Activated effector memory CD4-positive, alpha-beta T cell treated with Interleukin-2 at 50 U/mL for 16 hours (primary cell): ENCODE results near the gene TSR2.
"Not testable (repeated sequence)": the region's sequence is repeated elsewhere in the genome, so short reads cannot be mapped to it uniquely, and the experiment has no call there.

ENCODE experiments used
- DNase-seq: peaks from one replicate; pipeline ENCODE4 v3.0.0-alpha.2; 2020

TSR2 gene

DNA sequence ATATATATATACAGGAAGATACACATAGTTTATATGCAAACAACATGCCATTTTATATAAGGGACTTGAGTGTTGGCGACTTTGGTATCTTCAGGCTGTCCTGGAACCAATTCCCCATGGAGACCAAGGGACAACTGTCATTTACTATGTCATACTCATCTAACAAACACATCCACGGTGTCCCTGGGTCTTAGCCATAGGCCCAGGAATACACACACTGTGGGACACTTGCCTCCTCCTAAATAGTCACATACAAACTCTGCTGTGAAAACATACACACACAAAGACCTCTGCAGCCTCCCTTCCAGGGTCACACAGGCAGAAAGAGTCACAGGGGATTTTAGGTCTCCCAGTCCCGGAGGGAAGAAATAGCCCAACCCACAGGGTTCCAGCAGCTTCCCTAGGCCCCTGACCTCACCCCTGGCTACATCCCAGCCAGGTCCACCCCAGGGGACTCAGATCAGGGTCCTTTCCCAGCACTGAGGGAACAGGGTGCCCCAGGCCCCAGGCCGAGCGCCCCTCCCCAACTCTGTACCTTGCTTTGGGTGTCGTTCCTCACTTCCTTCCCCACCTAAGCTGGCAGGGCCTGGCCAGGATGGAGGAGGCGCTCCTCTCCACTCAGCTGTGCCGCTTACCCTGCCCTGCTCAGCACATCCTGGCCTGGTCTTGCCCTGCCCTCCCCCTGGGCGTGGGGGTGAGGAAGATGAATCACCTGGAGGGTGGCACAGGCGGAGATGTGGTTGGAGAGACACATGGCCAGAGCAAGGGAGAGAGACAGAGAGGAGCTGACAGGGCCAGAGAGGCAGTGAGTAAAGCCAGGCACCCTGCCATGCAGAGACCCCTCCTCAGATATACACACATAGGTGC, 34.0 kb downstream of the TSR2 start:
- DNase-seq = no peak

DNA sequence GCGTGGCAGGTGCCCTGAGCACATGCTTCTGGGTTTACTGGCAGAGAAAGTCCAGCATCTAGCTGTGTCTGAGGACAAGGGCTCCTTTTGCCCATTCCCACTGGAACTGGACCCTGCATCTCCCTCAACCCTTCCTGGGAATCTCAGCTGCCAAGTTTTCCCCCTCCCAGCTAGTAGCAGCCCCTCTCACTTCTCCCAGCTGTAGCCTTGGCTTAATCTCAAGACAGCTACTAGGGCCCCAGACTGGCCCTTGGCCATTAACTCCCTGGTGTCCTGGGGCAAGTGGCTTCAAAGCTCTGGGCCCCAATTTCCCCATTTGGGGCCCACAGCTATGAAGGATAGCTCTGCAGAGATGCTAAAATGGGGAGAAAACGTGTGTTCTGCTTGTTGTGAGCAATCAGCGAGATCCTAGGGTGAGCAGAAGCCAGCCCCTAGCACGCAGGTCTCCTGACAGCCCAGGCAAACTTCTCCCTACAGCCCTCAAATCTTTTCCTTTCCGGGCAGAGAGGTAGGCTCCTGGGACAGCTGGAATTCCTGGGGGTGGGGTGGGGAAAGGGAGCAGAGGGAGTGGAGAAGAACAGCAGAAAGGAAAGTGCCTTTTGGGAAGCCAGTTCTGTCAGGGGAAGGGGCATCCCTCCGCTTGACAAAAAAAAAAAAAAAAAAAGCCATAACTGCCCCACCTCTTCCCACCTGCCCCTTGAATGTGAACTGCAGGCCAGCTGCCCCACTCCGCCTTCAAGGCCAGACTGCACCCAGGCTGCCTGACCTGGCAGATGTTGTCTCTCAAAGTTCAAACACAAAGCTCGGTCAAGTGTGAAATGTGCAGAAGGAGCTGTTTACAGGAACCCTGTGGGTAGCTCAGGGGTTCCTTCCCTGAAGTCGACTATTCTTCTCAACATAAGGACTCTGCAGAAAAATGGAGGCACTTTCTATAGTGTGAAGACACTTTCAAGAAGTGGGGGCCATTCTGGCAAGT, 39.2 kb downstream of the TSR2 start:
- no peak for DNase-seq

DNA sequence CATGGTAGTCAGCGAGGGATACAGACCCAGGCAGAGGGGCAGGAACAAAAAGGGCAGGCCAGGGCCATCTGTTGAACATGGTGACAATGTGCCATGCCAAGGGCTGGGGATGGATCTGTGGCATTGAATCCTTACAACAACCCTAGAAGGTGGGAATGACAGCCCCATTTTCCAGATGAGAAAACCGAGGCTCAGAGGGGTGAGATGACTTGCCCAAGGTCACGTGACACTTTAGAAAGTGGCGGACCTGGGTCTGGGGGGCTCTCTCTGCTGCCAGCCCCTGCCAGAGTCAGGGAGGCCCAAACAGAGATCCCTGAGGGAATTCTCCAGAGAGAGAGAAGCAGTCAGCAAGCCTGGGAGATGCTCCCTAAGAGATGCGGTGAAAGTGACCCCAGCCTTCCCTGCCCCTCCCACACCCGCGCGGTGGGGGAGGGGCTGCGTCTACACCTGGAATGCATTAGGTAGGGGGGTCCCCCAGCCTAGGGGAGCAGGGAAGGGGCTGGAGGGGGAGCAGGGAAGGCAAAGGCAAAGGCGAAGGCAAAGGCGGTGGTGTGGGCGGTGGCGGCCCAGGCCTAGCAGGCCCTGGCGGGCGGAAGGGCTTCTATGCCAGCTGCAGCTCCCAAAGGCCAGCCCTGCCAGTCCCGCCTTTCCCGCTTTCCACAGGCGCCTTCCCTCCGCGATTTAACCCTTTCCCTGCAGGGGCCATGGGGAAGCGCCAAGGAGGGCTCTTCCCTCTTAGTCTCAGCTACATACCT, 42.8 kb downstream of the TSR2 start:
- no peak for DNase-seq

DNA sequence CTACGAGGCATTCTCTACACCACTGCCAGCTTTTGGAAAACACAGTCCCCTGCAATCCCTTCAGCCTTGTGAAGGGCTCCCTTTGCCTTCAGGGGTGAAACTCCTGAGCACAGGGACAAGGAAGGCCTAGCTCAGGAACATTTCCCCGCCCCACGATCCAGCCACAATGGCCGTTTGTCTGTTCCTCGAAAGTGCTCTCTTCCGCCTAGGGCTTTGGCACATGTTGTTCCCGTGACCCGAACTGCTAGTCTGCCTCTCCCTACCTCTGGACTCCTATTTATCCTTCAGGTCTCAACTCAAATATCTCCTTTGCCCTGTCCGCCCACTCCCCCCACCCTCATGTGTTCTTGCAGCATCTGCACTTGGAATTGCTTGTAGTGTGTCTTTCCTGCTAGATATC, 43.7 kb downstream of the TSR2 start:
- no peak for DNase-seq

DNA sequence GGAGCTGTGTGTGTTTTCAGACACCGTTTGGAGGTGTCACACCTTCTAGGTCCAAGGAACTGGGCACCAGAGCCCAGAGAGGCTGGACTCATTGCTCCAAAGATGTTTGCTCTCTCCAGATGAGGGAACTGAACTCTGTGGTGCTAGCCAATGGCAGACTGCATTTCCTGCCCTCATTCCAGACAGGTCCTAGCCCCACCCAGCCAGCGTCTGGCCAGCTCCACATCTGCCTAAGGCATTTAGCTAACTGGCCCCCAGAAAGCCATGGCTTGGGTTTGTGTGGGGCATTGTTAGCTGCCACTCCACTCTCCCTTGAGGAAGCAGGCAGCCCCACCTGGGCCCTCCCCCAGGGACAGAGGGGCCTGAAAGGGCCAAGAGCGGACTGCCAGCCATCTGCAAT, 44.5 kb downstream of the TSR2 start:
- DNase-seq = no peak

DNA sequence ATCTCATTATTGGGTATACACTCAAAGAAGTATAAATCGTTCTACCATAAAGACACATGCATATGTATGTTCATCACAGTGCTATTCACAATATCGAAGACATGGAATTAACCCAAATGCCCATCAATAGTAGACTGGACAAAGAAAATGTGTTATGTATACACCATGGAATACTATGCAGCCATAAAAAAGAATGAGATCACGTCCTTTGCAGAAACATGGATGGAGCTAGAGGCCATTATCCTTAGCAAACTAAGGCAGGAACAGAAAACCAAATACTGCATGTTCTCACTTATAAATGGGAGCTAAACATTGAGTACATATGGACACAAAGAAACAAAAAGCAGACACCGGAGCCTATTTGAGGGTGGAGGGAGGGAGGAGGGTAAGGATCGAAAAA, 49.6 kb downstream of the TSR2 start:
- DNase-seq = not testable (repeated sequence)

DNA sequence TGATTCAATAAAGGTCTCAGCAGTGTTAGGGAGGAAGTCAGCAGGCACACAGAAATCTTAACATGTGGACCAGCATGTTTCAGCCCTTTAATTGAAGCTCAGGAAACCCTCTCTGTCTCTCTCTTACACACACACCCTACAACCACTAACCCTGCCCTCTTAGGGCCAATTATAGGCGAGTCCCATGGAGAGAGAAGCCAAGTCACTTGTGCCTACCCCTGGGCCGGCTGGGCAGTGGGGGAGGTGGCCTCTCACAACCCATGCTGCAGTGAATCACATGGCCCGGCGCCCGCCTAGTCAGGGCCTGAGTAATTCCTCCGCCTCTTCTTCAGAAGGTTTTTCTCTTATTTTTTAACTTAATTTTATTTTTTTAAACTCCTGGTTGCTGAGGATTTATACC, 52.1 kb downstream of the TSR2 start:
- DNase-seq = no peak

DNA sequence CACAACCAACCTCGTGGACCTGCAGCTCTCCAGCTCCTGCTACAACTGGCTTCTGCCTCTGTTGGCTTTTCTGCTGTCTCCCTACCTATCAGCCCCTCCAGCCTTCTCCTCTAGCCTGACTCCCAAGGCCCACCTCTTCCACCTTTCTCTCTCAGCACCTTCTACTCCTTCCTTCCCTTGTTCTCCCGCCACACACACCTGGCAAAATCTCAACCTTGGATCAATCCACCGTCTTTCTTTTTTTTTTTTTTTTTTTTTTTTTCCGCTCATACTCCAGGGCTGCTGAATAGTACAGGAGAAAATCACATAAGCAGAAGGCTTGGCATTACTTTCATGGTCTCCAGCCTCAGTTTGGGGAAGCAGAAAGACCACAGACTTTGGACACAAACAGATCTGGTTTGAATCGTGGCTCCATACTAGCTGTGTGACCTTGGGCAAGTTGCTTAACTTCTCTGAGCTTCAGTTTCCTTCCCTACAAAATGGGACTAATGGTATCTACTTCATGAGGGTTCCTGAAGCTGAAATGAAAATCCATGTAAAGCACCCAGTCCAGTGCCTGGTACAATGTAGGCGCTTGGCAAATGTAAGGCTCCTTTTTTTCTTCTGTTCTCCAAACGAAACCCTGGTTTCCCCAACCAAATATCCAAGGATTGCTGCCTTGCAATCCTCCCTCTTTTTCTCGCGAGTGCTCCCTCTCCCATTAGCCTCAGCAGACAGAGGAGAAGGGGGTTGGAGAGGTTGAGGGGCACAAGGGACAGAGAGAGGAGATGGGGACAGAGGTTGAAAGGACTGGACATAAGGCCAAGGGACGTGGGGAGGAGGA, 54.2 kb downstream of the TSR2 start:
- no peak for DNase-seq
